GM18507 (cell line): ENCODE results near the gene RFPL3.
"Not testable (repeated sequence)": the region's sequence is repeated elsewhere in the genome, so short reads cannot be mapped to it uniquely, and the experiment has no call there.

ENCODE experiments used
- DNase-seq: peaks from one replicate; pipeline ENCODE4 v3.0.0; 2011; ENCODE audit warnings: low read depth; ENCODE audit not compliant: insufficient read length; ENCODE audit errors: extremely low spot score
- FAIRE-seq: peaks from 2 replicates; lab custom pipeline; 2011; peaks lifted over from hg19 to GRCh38; lab: Jason Lieb, UNC

Gene RFPL3

DNA sequence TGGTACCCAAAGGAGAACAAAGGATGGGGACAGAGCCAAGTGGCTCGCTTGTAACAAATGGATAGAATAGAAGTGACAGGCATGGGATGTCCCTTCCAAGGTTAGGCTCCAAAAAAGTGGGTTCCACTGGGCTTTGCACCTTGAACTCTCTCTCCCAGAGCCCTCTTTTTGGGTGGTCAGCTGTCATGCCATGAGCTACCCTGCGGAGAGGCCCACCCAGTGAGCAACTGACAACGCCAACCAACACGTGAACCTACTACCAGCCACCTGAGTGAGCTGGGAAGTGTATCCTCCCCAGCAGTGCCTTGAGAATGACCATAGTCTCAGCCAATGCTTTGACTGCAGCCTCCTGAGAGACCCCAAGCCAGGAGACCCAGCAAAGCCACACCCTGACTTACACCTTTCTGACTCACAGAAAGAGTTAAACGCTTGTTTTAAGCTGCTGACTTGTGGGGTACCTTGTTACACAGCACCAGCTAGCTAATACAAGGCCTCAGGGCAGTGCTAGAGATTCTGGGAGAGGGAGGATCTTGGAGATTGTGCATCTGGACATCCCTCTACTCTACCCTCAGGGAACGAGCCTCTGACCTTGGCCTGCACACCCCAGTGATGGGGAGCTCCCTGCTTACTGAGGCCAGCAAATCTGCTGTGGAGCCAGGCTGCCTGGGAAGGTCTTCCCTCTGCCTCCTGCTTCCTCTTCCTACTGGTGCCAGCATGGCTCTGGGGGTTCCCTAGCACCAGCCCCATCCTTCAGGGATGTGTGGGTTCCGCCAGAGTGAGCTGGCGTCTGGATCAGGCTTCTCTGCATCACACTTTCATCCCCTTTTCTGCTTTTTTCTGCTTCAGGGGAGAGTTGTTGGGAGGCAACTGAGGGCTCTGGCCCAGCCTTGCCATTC lies 29.1 kb upstream of the RFPL3 start:
- FAIRE-seq (no peak), DNase-seq (no peak)

DNA sequence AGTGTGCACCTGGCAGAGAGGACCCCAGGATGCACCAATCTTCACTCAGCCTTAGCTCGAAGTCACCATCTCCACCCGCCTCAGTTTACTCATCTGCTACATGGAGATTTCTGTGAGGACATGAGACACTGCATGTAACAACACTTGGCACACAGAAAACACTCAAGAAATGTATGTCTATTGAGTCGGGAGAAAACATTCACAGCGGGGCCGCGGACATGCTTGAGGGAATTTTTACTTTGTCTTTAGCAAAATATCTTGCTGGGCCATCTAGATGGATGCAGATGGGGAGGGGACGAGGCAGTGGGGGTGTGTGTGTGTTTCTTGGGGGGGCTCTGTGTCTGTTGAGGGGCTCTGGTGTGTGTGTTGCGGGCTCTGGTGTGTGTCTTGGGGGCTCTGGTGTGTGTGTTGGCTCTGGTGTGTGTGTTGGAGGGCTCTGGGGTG lies 28.4 kb upstream of the RFPL3 start:
- DNase-seq: no peak

DNA sequence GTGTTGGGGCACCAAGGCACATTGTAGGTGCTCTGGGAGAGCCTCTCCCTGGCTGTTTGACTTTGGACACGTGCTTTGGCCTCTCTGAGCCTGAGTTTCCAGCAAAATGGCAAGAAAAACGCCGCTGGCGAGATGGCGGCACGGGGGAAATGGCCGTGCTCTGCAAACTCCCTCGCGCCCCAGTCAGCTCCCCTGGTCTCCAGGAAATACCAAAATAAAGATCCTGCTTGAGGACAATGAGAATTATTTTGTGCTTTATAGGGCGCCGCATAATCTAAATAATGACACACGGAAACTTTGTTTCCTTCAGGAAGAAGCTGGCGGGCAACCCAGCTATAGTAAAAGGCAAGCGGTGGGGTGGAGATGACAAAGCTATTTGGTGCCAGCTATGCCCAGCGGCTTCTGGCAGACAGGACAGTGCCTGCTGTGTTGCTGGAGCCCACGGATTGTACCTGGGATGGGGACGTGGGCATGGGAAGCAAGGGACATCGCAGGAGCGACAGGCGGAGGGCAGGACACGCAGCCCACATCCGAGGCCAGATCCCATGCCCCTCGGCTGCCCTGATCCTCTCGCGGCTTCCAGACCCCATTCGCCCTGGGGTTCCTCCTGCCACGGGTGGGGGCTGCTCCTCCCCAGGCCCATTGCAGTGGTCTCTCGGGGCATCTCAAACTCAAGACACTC lies 26.3 kb upstream of the RFPL3 start:
- DNase-seq (no peak), FAIRE-seq (no peak)

More for the DNA sequence above, 28.4 kb upstream of the RFPL3 start:
- no peak for FAIRE-seq

DNA sequence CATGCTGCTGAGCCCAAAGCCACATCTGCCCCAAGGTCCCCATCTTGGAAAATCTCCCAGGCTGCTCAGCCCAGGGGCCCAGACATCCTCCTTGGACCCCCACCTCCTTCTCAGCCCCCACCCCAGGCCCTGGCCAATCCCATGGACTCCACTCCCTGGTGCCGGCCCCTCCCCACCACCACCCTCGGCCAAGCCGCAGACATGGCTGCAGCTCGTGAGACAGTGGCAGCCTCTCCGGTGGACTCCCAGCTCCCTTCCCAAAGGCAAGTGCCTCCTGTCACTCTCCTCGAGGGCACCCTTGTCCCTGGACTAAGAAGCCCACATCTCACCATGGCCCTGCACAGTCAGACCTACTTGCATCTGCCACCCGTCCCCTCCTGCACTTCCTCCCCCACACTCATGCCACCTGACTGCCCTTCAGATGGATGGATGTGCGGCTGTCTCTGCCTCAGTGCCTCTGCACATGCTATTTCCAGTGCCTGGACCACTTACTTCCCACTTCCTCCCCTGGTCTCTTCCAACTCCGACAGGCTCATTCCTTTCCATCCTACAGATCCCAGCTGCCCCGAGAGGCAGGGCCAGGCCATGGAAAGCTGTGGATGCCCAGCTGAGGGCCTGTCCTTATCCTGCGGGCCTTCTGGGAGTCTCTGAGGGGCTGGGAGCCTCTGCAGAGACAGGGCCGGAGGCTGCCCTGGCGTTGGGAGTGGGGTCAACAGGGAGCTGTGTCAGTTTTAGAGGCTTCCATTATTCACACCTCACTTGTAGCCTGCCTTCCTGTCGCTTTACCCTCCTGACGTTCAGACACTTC lies 25.5 kb upstream of the RFPL3 start:
- DNase-seq: no peak
- FAIRE-seq: no peak

DNA sequence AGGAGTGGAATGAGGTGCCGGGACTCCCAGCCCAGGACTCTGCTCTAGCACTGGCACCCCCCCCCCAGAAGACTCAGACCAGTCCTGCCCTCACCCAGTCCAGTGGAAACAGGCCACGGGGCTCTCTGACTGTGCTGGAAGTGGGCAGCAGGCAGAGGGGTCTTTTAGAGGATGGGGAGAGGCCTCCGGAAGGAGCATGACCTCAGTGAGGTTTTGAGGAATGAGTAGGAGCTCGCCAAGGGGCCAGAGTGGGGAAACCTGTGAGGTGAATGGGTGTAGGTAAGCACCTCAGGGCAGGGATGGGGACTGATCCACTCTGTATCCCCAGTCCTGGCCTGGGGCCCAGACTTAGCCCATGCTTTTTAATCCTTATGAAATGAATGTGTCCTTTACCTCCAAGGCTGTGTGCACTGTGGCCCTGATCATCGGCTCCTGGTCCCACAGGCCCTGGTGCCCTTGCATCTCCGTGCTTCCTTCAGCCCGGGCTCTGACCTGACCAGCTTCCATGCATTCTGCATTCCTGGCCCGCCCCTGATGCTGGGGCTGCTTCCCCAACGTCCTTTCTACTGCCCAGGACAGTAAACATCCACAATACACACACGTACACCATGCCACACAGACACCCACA lies 24.4 kb upstream of the RFPL3 start:
- DNase-seq: no peak
- no peak for FAIRE-seq

DNA sequence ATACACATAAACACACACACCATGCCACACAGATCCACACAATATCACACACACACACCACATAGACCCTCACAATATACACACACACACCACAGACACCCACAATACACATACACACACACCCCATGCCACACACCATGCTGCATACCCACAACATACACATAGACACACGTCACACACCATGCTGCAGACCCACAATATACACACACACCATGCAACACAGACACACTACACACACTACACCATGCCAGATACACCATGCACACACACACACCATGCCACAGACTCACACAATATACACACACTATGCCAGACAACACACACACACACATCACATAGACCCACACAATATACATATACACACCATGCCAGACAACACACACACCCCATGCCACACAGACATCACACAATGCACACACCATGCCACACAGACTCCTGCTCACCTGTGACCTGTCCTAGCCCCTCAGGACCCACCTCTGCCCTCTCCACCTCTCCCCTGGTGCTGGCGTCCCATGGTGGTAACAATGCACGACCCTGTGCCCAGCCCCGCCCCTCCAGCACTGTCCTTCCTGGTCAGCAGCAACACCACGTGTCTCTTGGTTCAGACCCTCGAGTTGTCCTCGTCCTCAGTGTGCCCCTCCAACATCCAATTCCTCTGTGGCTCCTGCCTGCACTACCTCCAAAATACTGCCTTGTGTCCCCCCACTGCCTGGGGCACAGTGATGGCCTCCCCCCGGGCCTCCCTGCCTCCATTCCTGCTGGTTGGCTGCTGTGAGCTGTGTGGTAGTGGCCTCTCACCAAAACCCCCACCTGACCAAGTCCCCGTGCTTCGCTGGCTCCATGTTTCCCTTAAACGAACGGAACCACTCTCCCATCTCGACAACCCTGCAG lies 23.7 kb upstream of the RFPL3 start:
- no peak for FAIRE-seq
- DNase-seq: no peak

DNA sequence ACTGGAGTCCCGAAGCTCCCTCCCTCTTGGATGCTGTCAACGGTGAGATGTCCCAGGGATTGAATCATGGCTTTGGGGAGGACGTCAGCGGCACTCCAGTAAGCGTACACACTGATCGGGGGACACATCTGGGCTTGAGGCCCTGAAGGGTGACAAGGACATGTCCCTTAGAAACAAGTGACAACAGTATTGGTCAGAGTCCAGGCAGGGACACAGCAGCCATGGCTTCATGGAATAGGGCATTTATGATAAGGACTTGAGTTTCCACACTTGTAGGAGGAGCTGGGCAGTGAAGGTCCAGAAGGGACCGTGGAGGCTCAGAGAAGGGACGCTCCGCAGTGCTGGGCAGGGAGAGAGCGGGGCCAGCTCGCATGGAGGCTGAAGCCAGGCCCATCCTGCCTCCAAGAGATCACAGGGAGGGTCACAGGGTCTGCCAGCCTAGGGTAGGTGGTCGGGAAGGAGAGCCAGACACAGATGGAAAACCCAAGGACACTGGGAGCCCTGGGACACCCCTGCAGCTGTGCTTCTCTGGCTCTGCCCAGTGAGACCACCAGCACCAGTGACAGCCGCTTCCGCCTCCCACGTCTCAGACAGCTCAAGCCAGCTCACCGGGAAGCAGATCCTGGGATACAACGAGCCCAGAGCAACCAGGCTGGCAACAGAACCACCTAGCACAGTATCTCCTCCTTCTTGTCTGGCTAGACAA lies 22.9 kb upstream of the RFPL3 start:
- DNase-seq (no peak), FAIRE-seq (no peak)

DNA sequence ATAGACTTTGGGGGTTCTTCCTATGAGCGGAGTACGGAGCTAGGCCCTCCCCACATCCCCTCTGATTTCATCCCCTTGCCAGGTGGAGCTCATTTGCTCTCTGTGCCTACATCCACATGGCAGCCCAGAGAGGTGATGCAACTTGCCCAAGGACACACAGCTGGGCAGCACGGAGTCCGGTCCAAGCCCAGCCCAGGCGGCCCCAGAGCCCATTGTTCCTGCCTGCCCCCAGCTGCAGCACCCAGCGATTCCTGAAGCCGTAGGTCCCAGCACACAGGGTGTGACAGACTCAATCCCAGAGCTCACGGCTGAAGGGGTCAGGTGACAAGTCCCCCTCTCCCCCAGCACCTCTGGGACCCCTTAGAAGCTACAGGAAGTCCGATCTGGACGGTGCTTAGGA lies 22.2 kb upstream of the RFPL3 start:
- FAIRE-seq (no peak), DNase-seq (no peak)

DNA sequence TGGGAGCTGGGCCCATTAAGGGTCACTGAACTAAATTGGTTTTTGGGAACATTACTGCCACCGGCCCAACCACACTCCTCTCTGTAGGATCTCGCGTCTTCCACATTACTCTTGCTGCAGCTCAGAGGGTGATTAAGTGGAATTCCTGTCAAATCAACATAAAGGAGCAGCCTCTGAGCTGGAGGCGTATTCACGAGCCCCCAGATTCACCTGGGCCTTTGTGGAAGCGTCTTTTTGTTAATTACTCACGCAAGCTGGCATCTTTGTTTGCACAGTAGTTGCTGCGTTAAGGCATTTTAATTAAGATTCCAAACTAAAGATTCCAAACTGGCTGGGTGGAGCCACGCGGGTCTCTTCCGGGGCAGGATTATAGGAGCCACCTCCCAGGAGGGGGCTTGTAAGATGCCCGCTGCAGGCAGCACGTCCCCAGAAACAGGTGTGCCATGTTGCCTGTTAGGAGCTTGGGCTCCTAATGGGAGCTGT lies 21.5 kb upstream of the RFPL3 start:
- no peak for DNase-seq
- no peak for FAIRE-seq

DNA sequence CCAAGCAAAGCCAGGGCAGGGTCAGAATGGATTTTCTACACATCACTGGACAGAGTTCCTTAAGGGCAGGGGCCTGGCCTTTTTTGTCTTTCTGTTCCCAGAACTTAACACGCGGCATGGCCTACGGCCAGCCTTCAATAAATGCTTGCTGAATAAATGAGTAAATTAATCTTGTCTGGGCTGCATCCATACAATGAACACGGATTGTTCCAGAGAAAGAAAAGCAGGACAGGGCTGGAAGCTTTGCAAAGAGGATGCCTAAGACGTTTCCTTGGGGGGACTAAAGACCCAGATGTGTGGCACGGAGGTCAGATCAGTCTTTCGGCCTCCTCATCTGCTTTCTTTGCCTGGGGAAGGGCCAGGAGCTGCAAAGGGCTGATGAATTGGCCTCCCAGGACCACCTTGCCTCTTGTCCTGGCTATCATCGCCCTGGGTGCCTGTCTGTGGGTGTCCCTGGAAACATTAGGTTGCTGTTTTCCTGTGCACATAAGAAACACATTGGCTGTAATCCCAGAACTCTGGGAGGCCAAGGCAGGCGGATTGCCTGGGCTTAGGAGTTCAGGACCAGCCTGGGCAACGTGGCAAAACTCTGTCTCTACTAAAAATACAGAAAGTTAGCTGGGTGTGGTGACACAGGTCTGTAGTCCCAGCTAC lies 20.8 kb upstream of the RFPL3 start:
- DNase-seq (no peak), FAIRE-seq (no peak)

DNA sequence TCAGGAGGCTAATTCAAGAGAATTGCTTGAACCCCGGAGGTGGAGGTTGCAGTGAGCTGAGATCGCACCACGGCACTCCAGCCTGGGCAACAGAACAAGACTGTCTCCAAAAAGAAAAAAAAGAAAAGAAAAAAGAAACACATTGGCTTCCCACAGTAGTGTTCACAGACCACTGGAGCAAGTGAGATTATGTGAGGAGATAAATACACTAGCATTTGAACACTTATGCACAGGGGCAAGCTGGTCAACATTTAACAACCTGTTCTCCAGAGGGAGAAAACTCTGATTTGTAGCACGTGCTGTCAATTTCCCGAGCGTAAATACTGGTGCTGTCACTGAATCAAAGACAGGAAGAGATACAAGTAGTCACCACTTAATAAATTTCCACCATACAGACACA lies 20.2 kb upstream of the RFPL3 start:
- FAIRE-seq, DNase-seq: not testable (repeated sequence)

DNA sequence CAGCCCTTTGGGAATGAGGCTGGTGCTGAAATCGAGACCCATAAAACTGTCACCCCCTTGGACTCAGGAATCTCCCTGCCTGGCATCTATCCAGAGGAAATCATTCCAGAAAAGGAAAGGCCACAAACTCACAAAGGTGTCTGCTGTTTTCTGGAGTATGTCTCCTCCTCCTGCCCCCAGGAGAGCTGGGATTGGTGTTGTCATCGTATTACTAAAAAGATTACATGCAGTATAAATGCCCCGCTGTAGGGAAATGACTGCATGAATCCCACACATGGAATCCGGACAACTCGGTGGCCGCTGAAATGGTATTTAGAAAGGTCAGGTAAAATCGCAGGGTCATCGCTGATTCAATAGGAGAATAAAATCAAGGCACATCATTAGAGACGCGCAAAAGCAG lies 18.9 kb upstream of the RFPL3 start:
- no peak for DNase-seq

DNA sequence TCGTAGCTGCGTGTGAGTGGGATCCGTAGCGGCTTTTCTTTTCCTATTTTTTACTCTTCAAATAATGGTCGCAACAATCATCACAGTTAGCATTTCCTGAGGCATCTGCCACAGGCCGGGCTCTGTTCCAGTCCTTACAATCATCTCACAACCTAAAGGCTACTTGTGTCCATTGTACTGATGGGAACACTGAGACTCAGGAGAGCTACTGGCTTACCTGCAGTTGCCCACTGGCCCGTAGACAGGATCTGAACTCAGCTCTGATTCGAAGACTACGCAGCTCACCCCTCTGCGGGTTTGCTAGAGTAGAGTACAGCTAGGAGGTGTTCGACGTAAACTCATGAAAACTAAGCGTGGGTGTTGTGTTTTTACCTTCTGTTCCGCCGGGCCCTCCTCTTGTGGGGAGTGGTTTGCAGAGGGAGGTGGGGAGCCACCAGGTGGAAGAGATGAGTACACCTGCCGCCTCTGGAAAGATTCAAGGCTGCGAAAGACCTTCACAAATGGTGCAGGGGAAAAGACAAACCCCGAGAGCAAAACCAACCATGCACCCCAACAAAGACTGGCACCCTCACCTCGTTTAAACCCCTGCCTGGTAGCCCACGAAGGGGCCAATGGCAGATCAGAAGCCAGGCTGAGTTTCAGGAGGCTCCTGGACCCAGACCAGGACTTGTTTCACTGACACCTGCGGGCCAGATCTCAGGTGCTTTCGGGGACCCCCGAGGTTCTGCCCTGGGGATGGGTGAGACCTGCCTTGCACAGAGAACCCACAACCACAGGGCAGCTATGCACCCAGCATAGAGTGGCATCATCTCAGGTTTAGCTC lies 18.3 kb upstream of the RFPL3 start:
- DNase-seq (no peak), FAIRE-seq (no peak)

More for the DNA sequence above, 18.9 kb upstream of the RFPL3 start:
- no peak for FAIRE-seq

DNA sequence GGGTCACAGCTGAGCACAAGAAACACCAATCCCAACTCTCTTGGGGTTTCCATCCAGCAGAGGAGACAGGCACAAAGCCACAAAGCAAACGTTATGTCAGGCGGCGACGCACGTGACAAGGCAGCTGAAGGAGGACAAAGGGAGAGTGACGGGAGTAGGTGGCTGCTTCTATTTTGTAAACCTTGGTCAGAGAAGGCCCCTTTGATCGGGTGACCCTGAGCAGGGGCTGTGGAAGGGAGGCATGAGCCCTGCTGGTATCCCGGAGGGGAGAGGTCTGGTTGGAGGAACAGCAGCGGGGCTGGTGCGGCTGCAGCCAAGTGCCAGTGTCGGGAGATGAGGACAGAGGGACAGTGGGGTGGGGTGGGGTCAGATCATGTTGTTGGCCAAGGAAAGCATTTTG lies 17.3 kb upstream of the RFPL3 start:
- FAIRE-seq: no peak
- DNase-seq: no peak

DNA sequence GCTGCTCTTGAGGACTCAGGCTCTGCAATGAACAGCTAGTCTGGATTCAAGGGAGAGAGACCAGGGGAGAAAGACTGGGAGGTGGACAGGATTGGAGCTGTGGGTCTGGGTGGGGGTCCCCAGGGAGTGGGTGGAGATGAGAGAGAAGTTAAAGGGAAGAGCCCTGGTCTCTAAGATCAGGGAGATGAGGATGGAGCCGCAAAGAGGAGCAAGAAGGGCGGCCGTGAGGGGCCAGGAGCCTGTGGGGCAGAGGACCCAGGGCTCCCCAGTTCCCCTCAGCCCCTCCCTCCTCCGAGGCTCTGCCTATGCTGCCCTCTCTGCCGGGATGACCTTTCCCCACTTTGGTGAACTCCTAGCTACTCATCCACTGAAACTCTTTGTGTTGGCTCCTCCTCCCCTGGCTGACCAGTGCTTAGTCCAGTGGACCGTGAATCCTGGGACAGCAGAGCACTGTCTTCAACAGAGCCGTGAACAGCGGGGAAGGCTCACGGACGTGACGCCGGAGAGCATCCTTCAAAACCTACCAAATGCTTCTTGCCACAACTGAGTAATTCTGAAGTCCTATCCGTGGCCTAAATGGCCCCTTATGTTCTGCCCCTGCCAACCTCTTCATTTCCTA lies 16.4 kb upstream of the RFPL3 start:
- FAIRE-seq (no peak), DNase-seq (no peak)

DNA sequence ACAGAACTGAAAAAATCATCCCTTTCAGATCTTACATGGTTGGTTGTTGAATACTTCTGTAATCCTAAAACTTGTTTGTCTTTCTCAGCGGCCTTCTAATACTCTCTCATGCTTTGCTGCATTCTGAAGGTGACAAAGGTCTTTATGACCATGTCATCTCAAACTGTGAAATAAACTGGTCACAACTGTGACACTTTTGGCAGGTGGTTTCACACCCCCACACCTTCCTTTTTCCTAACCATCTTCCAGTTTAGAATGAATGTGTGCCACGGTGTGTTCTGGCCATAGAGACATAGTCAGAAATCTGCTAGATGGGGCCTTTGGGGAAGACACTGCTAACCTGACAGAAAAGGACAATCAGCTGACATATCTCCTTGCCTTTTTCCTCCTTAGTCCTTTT lies 14.7 kb upstream of the RFPL3 start:
- FAIRE-seq (no peak), DNase-seq (no peak)
